Mesangial cell (primary cell): ENCODE data around the gene EML5. TPM values are rescaled to one million over a fixed set of nuclear protein-coding genes. Genes with fewer than 3 reads are reported as not detected.

Experiments used
- total RNA-seq: library from RNA; depleted of rRNA; stranded (reverse); fragments of >200 nt; gene quantifications from 2 replicates; pipeline ENCODE4 v1.2.3, GENCODE V29; 2015

The EML5 gene
- total RNA-seq = 0.16 and 0.25 TPM in 2 replicates

GRCh38 chr14:88792473-88793258, at the start of gene EML5:
EML5 (minus strand) TSS chr14:88792953; CDS start chr14:88792503, 450 bp downstream.

GRCh38 chr14:88824314-88825077, 31.7 kb upstream of the EML5 start, which contains the start of gene TTC8:
TTC8 (plus strand) TSS chr14:88824651; CDS start chr14:88824708, 57 bp downstream.

GRCh38 chr14:88562831-88563686, 229.7 kb downstream of the EML5 start, which contains the start of gene ZC3H14:
ZC3H14 (plus strand) TSS chr14:88563037; CDS start chr14:88563134, 97 bp downstream.

Other genes with a start within 250 kb of the EML5 start
- 7.7 and 13.1 TPM in 2 replicates for gene PTPN21, start 237.9 kb downstream of the EML5 start, total RNA-seq
- gene ZC3H14, start 229.9 kb downstream of the EML5 start, total RNA-seq = 34.9 and 59.2 TPM in 2 replicates
- 12.0 and 23.1 TPM in 2 replicates for gene TTC8, start 31.7 kb upstream of the EML5 start, total RNA-seq